Epithelial cell of proximal tubule (primary cell): ENCODE data around the gene UBL4A. TPM values are rescaled to one million over a fixed set of nuclear protein-coding genes. Genes with fewer than 3 reads are reported as not detected.

Experiments
- DNase-seq: peaks from one replicate; pipeline ENCODE4 v3.0.0-alpha.2; 2011; ENCODE audit warnings: low read depth
- H3K4me3 ChIP-seq: 2 replicates; pipeline ENCODE4 v1.5.1; 2011; ENCODE audit warnings: low read depth, mild to moderate bottlenecking, low read length
- CTCF ChIP-seq: conservative IDR thresholded peaks from 2 replicates; pipeline ENCODE4 v1.5.1; 2012; ENCODE audit warnings: low read depth, mild to moderate bottlenecking, low read length
- total RNA-seq: library from RNA; depleted of rRNA; stranded (reverse); fragments of >200 nt; gene quantifications from 2 replicates; pipeline ENCODE4 v1.2.3, GENCODE V29; 2015

The UBL4A gene
- total RNA-seq, 1 donor from 2014 or later, result 39.4 TPM

- TF ChIP-seq CTCF, result no peak
- no peak for DNase-seq
- peak overlapping the region; percentile 65 for H3K4me3 ChIP-seq
Measured at GRCh38 chrX:154437971-154438893, 48.2 kb downstream of the UBL4A start.

- no peak for TF ChIP-seq CTCF
- H3K4me3 ChIP-seq, result peak within 1 kb of the TSS; percentile 65
- DNase-seq, result no peak
Measured at GRCh38 chrX:154436983-154437752, 49.2 kb downstream of the UBL4A start, which contains the start of gene GDI1. Gene GDI1 (plus strand): TSS chrX:154437154. CDS start chrX:154437255, 101 bp downstream.

GRCh38 chrX:154436374-154436982, 49.9 kb downstream of the UBL4A start:
- DNase-seq, result no peak
- TF ChIP-seq CTCF, result no peak
- H3K4me3 ChIP-seq, result peak overlapping the region; percentile 65

- no peak for TF ChIP-seq CTCF
- no peak overlapping the region for H3K4me3 ChIP-seq
- no peak for DNase-seq
Measured at GRCh38 chrX:154435171-154435733, 51.2 kb downstream of the UBL4A start.

- DNase-seq, result no peak
- H3K4me3 ChIP-seq, result no peak overlapping the region
- TF ChIP-seq CTCF, result no peak
Measured at GRCh38 chrX:154434394-154435168, 51.8 kb downstream of the UBL4A start.

Other genes with a start within 250 kb of the UBL4A start
- not detected in 2 replicates for gene OPN1MW3, start 229.0 kb downstream of the UBL4A start, total RNA-seq
- gene TEX28, start 191.5 kb downstream of the UBL4A start, total RNA-seq, result not detected in 2 replicates
- 0.17 TPM in 1 of 2 replicates, not detected in the other for gene TKTL1, start 190.8 kb downstream of the UBL4A start, total RNA-seq
- 953 and 1,430 TPM in 2 replicates for gene FLNA, start 112.0 kb downstream of the UBL4A start, total RNA-seq
- 50.7 and 63.0 TPM in 2 replicates for gene EMD, start 107.3 kb downstream of the UBL4A start, total RNA-seq
- gene RPL10, start 88.2 kb downstream of the UBL4A start, total RNA-seq, result 5,736 and 6,055 TPM in 2 replicates
- 20.7 and 27.7 TPM in 2 replicates for gene DNASE1L1, start 77.4 kb downstream of the UBL4A start, total RNA-seq
- 33.6 and 55.8 TPM in 2 replicates for gene TAFAZZIN, start 75.1 kb downstream of the UBL4A start, total RNA-seq
- 28.5 and 55.1 TPM in 2 replicates for gene ATP6AP1, start 57.9 kb downstream of the UBL4A start, total RNA-seq
- 116 and 144 TPM in 2 replicates for gene GDI1, start 49.5 kb downstream of the UBL4A start, total RNA-seq
- 51.1 and 74.1 TPM in 2 replicates for gene FAM50A, start 42.5 kb downstream of the UBL4A start, total RNA-seq
- 5.9 and 14.6 TPM in 2 replicates for gene PLXNA3, start 28.3 kb downstream of the UBL4A start, total RNA-seq
- 23.0 and 28.4 TPM in 2 replicates for gene LAGE3, start 7.3 kb downstream of the UBL4A start, total RNA-seq
- gene SLC10A3, start 4.0 kb upstream of the UBL4A start, total RNA-seq, result 26.1 and 29.1 TPM in 2 replicates
- gene FAM3A, start 29.6 kb upstream of the UBL4A start, total RNA-seq, result 24.8 and 31.8 TPM in 2 replicates
- gene G6PD, start 60.2 kb upstream of the UBL4A start, total RNA-seq, result 70.5 and 84.1 TPM in 2 replicates
- 15.8 and 21.4 TPM in 2 replicates for gene IKBKG, start 61.0 kb upstream of the UBL4A start, total RNA-seq
- gene CTAG1A, start 98.5 kb upstream of the UBL4A start, total RNA-seq, result not detected in 2 replicates
- not detected in 2 replicates for gene CTAG1B, start 132.7 kb upstream of the UBL4A start, total RNA-seq
- not detected in 2 replicates for gene CTAG2, start 167.0 kb upstream of the UBL4A start, total RNA-seq